HG03175 (cell line): Measurements from ENCODE around the gene MAP3K7.

Experiments
- ATAC-seq: cut with Tn5 transposase; IDR thresholded peaks from one replicate; pipeline ENCODE4 v1.9.1; 2021; ENCODE audit warnings: mild to moderate bottlenecking, moderate library complexity; ENCODE audit not compliant: unreplicated experiment

MAP3K7 gene

GRCh38 chr6:90533615-90534336 is 53.1 kb downstream of the MAP3K7 start:
- ATAC-seq, result no peak

GRCh38 chr6:90530882-90531281 is 56.0 kb downstream of the MAP3K7 start:
- no peak for ATAC-seq

GRCh38 chr6:90525421-90525820 is 61.5 kb downstream of the MAP3K7 start:
- no peak for ATAC-seq

- ATAC-seq, result no peak
Measured at GRCh38 chr6:90523779-90524310, 63.0 kb downstream of the MAP3K7 start.

- ATAC-seq, result no peak
Measured at GRCh38 chr6:90521955-90522354, 64.9 kb downstream of the MAP3K7 start.

GRCh38 chr6:90516074-90516660 is 70.7 kb downstream of the MAP3K7 start:
- ATAC-seq, result no peak

- ATAC-seq, result no peak
Measured at GRCh38 chr6:90514496-90514895, 72.4 kb downstream of the MAP3K7 start.

- ATAC-seq, result no peak
Measured at GRCh38 chr6:90508753-90509152, 78.1 kb downstream of the MAP3K7 start.

GRCh38 chr6:90502866-90503407 is 83.9 kb downstream of the MAP3K7 start:
- ATAC-seq, result peak; percentile 60

- ATAC-seq, result no peak
Measured at GRCh38 chr6:90502381-90502780, 84.5 kb downstream of the MAP3K7 start.

- ATAC-seq, result no peak
Measured at GRCh38 chr6:90500458-90500857, 86.4 kb downstream of the MAP3K7 start.

- no peak for ATAC-seq
Measured at GRCh38 chr6:90497411-90497810, 89.5 kb downstream of the MAP3K7 start.

GRCh38 chr6:90496258-90497016 is 90.4 kb downstream of the MAP3K7 start:
- no peak for ATAC-seq

- ATAC-seq, result no peak
Measured at GRCh38 chr6:90495216-90495817, 91.6 kb downstream of the MAP3K7 start.

- no peak for ATAC-seq
Measured at GRCh38 chr6:90494067-90494780, 92.6 kb downstream of the MAP3K7 start.

GRCh38 chr6:90493332-90493731 is 93.5 kb downstream of the MAP3K7 start:
- no peak for ATAC-seq

GRCh38 chr6:90492798-90493197 is 94.1 kb downstream of the MAP3K7 start:
- ATAC-seq, result no peak

GRCh38 chr6:90492369-90492768 is 94.5 kb downstream of the MAP3K7 start:
- ATAC-seq, result no peak

- no peak for ATAC-seq
Measured at GRCh38 chr6:90490030-90490716, 96.7 kb downstream of the MAP3K7 start.

GRCh38 chr6:90488816-90489215 is 98.1 kb downstream of the MAP3K7 start:
- ATAC-seq, result no peak
